Endothelial cell of umbilical vein (primary cell): ENCODE results near the gene NGEF. TPM values are rescaled to one million over a fixed set of nuclear protein-coding genes. Genes with fewer than 3 reads are reported as not detected.

Source experiments
- BruUV-seq: library from RNA; stranded (reverse); fragments of 400-500 nt; replicated peaks from 2 replicates; lab custom pipeline; 2021; lab: Mats Ljungman, UMichigan
- CTCF ChIA-PET: fragments of 300-600, 350-600 bp; sonication (Branson Sonifier 250); formaldehyde crosslinking; loops from one replicate; lab custom pipeline; 2021; ENCODE audit warnings: antibody characterized with exemption, inconsistent platforms; lab: Charles Lee
- POLR2A ChIA-PET: fragments of 300-600, 350-600 bp; sonication (Branson Sonifier 250); formaldehyde crosslinking; loops from one replicate; lab custom pipeline; 2021; ENCODE audit warnings: antibody characterized with exemption, inconsistent platforms; lab: Charles Lee
- DNase-seq: peaks from one replicate; pipeline ENCODE4 v3.0.0-alpha.2; 2011; ENCODE audit warnings: low read depth, low spot score
- FAIRE-seq: peaks from 2 replicates; lab custom pipeline; 2011; peaks lifted over from hg19 to GRCh38; lab: Jason Lieb, UNC
- H2AFZ ChIP-seq: 2 replicates; pipeline ENCODE4 v1.6.0; 2012; ENCODE audit warnings: low read depth, low read length, control low read depth, inconsistent platforms
- H3K27ac ChIP-seq: 2 replicates; pipeline ENCODE4 v1.5.1; 2011; ENCODE audit warnings: low read depth, mild to moderate bottlenecking, control low read depth, low read length, moderate library complexity; ENCODE audit not compliant: insufficient read depth
- H3K27me3 ChIP-seq, 2 experiments: 2 replicates each; pipeline versions ENCODE4 v1.6.0 to v1.6.1; 2011; ENCODE audit warnings: low read length in 2 of 2, mixed read lengths in 1 of 2; ENCODE audit not compliant: control insufficient read depth in 2 of 2, insufficient read depth in 2 of 2
- H3K36me3 ChIP-seq, 2 experiments: 2 replicates in 1 of 2; 3 replicates in 1 of 2; pipeline ENCODE4 v1.5.1; 2011; ENCODE audit warnings: low read length in 2 of 2, mild to moderate bottlenecking in 1 of 2, moderate library complexity in 1 of 2; ENCODE audit not compliant: control insufficient read depth in 2 of 2, insufficient read depth in 2 of 2; ENCODE audit errors: extremely low read depth in 1 of 2
- H3K4me1 ChIP-seq: 3 replicates; pipeline ENCODE4 v1.5.1; 2011; ENCODE audit warnings: mild to moderate bottlenecking, low read length; ENCODE audit not compliant: control insufficient read depth, insufficient read depth; ENCODE audit errors: extremely low read depth
- H3K4me2 ChIP-seq: 2 replicates; pipeline ENCODE4 v1.6.1; 2011; ENCODE audit warnings: low read length, control low read depth, mixed read lengths; ENCODE audit not compliant: insufficient read depth
- H3K4me3 ChIP-seq, 3 experiments: fragments of 200-600 bp in 1 of 3; sonication (generic), shearing (Covaris generic) in 1 of 3; replicated peaks in 1 of 3; 2 replicates each; pipeline ENCODE4 v1.5.1; 2011 to 2016; ENCODE audit warnings: control low read depth in 3 of 3, low read length in 3 of 3, mild to moderate bottlenecking in 2 of 3, inconsistent platforms in 1 of 3, low read depth in 1 of 3, moderate library complexity in 1 of 3; ENCODE audit not compliant: insufficient read depth in 1 of 3
- H3K79me2 ChIP-seq: 2 replicates; pipeline ENCODE4 v1.6.0; 2012; ENCODE audit warnings: low read length, inconsistent platforms; ENCODE audit not compliant: control insufficient read depth, insufficient read depth
- H3K9ac ChIP-seq: replicated peaks from 2 replicates; pipeline ENCODE3; 2011; ENCODE audit warnings: low read length, control low read depth; ENCODE audit not compliant: insufficient read depth; ENCODE audit errors: extremely low read depth
- H3K9me1 ChIP-seq: replicated peaks from 3 replicates; pipeline ENCODE4 v1.6.0; 2011; ENCODE audit warnings: mild to moderate bottlenecking, low read length; ENCODE audit not compliant: control insufficient read depth, insufficient read depth; ENCODE audit errors: extremely low read depth
- H3K9me3 ChIP-seq: replicated peaks from 2 replicates; pipeline ENCODE4 v1.5.1; 2012; ENCODE audit warnings: low read length, inconsistent platforms; ENCODE audit not compliant: control insufficient read depth, insufficient read depth
- H4K20me1 ChIP-seq: replicated peaks from 2 replicates; pipeline ENCODE3; 2011; ENCODE audit warnings: mild to moderate bottlenecking, low read length; ENCODE audit not compliant: control insufficient read depth, insufficient read depth; ENCODE audit errors: extremely low read depth
- CTCF ChIP-seq, 2 donors: IDR thresholded peaks; 1 replicate in 1 of 2; 2 replicates in 1 of 2; pipeline ENCODE4 v1.5.1; 2011; ENCODE audit warnings: low read length in 2 of 2, mild to moderate bottlenecking in 2 of 2, moderate library complexity in 2 of 2, control low read depth in 1 of 2, inconsistent platforms in 1 of 2, low read depth in 1 of 2; ENCODE audit not compliant: insufficient read depth in 1 of 2; ENCODE audit errors: extremely low read depth in 1 of 2
- EZH2 ChIP-seq: IDR thresholded peaks from 2 replicates; pipeline ENCODE4 v1.6.1; 2012; ENCODE audit warnings: borderline replicate concordance, low read depth, mild to moderate bottlenecking, moderate library complexity, low read length, inconsistent platforms; ENCODE audit not compliant: severe bottlenecking
- FOS ChIP-seq: IDR thresholded peaks from 2 replicates; pipeline ENCODE4 v1.6.1; 2011; ENCODE audit warnings: mild to moderate bottlenecking, low read length, moderate library complexity, borderline replicate concordance; ENCODE audit not compliant: insufficient read depth
- GATA2 ChIP-seq: IDR thresholded peaks from 2 replicates; pipeline ENCODE4 v1.7.0; 2011; ENCODE audit warnings: low read depth, mild to moderate bottlenecking, moderate library complexity, mixed read lengths, low read length; ENCODE audit not compliant: insufficient read length, insufficient read depth
- JUN ChIP-seq: IDR thresholded peaks from 2 replicates; pipeline ENCODE4 v1.6.1; 2011; ENCODE audit warnings: borderline replicate concordance, low read depth; ENCODE audit not compliant: insufficient read length, insufficient read depth
- MAX ChIP-seq: IDR thresholded peaks from 2 replicates; pipeline ENCODE4 v1.6.1; 2011; ENCODE audit not compliant: insufficient read depth, insufficient read length
- POLR2A ChIP-seq: IDR thresholded peaks from 2 replicates; pipeline ENCODE4 v1.6.1; 2012; ENCODE audit warnings: low read depth, mild to moderate bottlenecking, control low read depth, low read length
- POLR2AphosphoS5 ChIP-seq: IDR thresholded peaks from 2 replicates; pipeline ENCODE4 v1.6.1; 2012; ENCODE audit warnings: low read depth, mild to moderate bottlenecking, control low read depth, low read length, moderate library complexity; ENCODE audit not compliant: insufficient read depth
- dilution Hi-C: fragments of 300-500 bp; cut with MboI; formaldehyde crosslinking; loops from one replicate; pipeline ENCODE4 v1.15.0; 2019; ENCODE audit warnings: low sequenced_read_pairs; ENCODE audit not compliant: extremely low pct_ligation_motif_present
- intact Hi-C: fragments of 100-400 bp; cut with micrococcal nuclease; formaldehyde crosslinking; loops from one replicate; pipeline ENCODE4 v1.10.0; 2022
- polyA plus RNA-seq, 4 experiments: library from polyadenylated mRNA; depleted of rRNA in 3 of 4; stranded (reverse) in 3 of 4; unstranded in 1 of 4; fragments of >200 nt; gene quantifications; 2 replicates each; pipeline versions ENCODE4 v1.2.1 to v1.2.3, GENCODE V29; 2011 to 2012; ENCODE audit warnings: missing spikeins in 1 of 4
- total RNA-seq: library from RNA; stranded (reverse); gene quantifications from 2 replicates; pipeline ENCODE4 v1.2.3, GENCODE V29; 2021

Gene NGEF
- total and polyA plus RNA-seq, 2 donors (not counting 3 experiments of a cell fraction or from before 2014, with no cell fraction given): 0.22 to 0.41 TPM

DNA sequence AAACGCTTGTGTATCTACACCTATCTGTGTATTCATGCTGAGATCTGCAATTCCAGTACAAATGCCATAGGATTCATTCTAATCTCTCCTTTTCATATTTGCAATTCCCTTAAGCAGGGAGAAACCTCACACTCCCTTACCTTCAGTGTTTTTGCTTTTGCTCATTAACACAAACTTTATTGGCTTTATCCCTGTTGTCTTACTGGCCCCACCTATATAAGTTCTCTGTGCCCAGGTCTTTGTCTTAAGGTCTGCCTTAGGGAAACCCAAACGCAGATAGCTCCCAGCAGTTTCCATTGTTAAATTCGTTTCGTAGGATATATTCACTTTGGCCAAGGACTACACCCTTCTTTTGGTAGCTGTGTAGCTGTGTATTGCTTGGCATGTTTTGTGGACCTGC lies 147.0 kb downstream of the NGEF start:
- Histone ChIP-seq H3K4me1 (no peaks in the 10 kb centered on the region), H3K9ac (no peak overlapping the region), H3K4me2 (no peak overlapping the region), H4K20me1 (no peaks in the 10 kb centered on the region), H2AFZ (no peak overlapping the region), H3K27me3 (no peaks in the 10 kb centered on the region), H3K27ac (no peak overlapping the region), H3K9me3 (no peaks in the 10 kb centered on the region), H3K79me2 (no peaks in the 10 kb centered on the region), H3K9me1 (no peaks in the 10 kb centered on the region), H3K36me3 (no peaks in the 10 kb centered on the region), H3K4me3 (no peak overlapping the region)
- FAIRE-seq: no peak
- intact Hi-C loops: no loop called here
- DNase-seq: no peak
- dilution Hi-C loops: no loop called here
- ChIA-PET POLR2A (interaction anchor here (0.7 kb wide), 1 partner anchor 210 kb away, joined by 8 read pairs; no protein-coding TSS in a partner anchor), CTCF (interaction anchor here (0.9 kb wide), 1 partner anchor 10 kb away, joined by 3 read pairs; no protein-coding TSS in a partner anchor)
- no TSS peak for BruUV-seq
- TF ChIP-seq MAX (no peak), JUN (no peak), POLR2AphosphoS5 (no peak), POLR2A (no peak), FOS (no peak), GATA2 (no peak), CTCF (IDR thresholded peaks at IDR 0.05; ENCODE audit: extremely low read depth in 1 of 2, insufficient read depth in 1 of 2, low read depth in 1 of 2, low read length in 2 of 2) (no peak), EZH2 (no peak)
